Measurements from ENCODE around the gene PLA2G1B.

PLA2G1B gene

GRCh38 chr12:120327593-120327992 lies at the start of gene PLA2G1B:
TSS of gene PLA2G1B (minus strand) at chr12:120327779. CDS start at chr12:120327753, 26 bp downstream.
- DNase-seq = no peak

GRCh38 chr12:120376934-120377572 lies 49.5 kb upstream of the PLA2G1B start:
- no peak for DNase-seq

GRCh38 chr12:120376416-120376815 lies 48.8 kb upstream of the PLA2G1B start:
- no peak for DNase-seq

- no peak for DNase-seq
Measured at GRCh38 chr12:120376009-120376408, 48.4 kb upstream of the PLA2G1B start.

GRCh38 chr12:120373683-120374082 lies 46.1 kb upstream of the PLA2G1B start:
- no peak for DNase-seq

- no peak for DNase-seq
Measured at GRCh38 chr12:120370343-120371243, 43.0 kb upstream of the PLA2G1B start.

- no peak for DNase-seq
Measured at GRCh38 chr12:120369603-120370342, 42.2 kb upstream of the PLA2G1B start.

- no peak for DNase-seq
Measured at GRCh38 chr12:120368789-120369602, 41.4 kb upstream of the PLA2G1B start, which contains the start of gene MSI1. TSS of gene MSI1 (minus strand) at chr12:120369164. CDS start at chr12:120369091, 73 bp downstream.

- DNase-seq = no peak
Measured at GRCh38 chr12:120367924-120368788, 40.6 kb upstream of the PLA2G1B start.

GRCh38 chr12:120367233-120367923 lies 39.8 kb upstream of the PLA2G1B start:
- DNase-seq = no peak

GRCh38 chr12:120366845-120367232 lies 39.3 kb upstream of the PLA2G1B start:
- no peak for DNase-seq

GRCh38 chr12:120366341-120366705 lies 38.7 kb upstream of the PLA2G1B start:
- no peak for DNase-seq

GRCh38 chr12:120365675-120366340 lies 38.2 kb upstream of the PLA2G1B start:
- no peak for DNase-seq

- DNase-seq = no peak
Measured at GRCh38 chr12:120364487-120364886, 36.9 kb upstream of the PLA2G1B start.

GRCh38 chr12:120363274-120363855 lies 35.8 kb upstream of the PLA2G1B start:
- DNase-seq = no peak

GRCh38 chr12:120362516-120363273 lies 35.1 kb upstream of the PLA2G1B start:
- DNase-seq = no peak

GRCh38 chr12:120361506-120362208 lies 34.1 kb upstream of the PLA2G1B start:
- peak; percentile 9 for DNase-seq

- DNase-seq = no peak
Measured at GRCh38 chr12:120359128-120359527, 31.5 kb upstream of the PLA2G1B start.
